Gastroesophageal sphincter (tissue), 3 donors: ENCODE data around the gene PCDHB1.

ENCODE experiments used
- POLR2A ChIP-seq, 2 donors: fragments of 450-650 bp; IDR thresholded peaks; one replicate each; pipeline ENCODE4 v1.6.1; 2017; ENCODE audit warnings: antibody characterized with exemption in 2 of 2, mild to moderate bottlenecking in 2 of 2, moderate library complexity in 1 of 2
- TF ChIP-seq, protein P1 (sequence below), 4 experiments: fragments of 200-600 bp in 2 of 4; fragments of 450-650 bp in 2 of 4; sonication (generic) in 1 of 4; IDR thresholded peaks; one replicate each; pipeline ENCODE4 v1.5.1; 2017 to 2019; ENCODE audit warnings: antibody characterized with exemption in 4 of 4, mild to moderate bottlenecking in 2 of 4, moderate library complexity in 2 of 4

DNA sequence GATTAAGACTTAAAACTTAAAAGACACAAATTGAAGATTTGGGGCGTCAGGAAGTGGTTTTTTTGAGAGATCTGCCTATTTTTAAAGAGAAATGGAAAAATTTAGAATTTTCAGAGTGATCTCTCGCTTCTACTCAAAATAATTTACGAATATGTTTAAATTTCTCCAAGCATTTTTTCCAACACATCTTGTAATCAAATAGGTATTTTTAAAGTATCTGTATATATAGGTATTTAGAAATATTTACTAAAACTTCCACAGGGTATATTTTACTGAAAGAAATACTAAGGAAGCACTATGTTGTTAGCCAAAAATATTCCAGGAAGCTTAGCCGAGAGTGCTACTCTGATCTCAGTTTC is 9.8 kb upstream of the PCDHB1 start:
- TF ChIP-seq, protein P1, sequence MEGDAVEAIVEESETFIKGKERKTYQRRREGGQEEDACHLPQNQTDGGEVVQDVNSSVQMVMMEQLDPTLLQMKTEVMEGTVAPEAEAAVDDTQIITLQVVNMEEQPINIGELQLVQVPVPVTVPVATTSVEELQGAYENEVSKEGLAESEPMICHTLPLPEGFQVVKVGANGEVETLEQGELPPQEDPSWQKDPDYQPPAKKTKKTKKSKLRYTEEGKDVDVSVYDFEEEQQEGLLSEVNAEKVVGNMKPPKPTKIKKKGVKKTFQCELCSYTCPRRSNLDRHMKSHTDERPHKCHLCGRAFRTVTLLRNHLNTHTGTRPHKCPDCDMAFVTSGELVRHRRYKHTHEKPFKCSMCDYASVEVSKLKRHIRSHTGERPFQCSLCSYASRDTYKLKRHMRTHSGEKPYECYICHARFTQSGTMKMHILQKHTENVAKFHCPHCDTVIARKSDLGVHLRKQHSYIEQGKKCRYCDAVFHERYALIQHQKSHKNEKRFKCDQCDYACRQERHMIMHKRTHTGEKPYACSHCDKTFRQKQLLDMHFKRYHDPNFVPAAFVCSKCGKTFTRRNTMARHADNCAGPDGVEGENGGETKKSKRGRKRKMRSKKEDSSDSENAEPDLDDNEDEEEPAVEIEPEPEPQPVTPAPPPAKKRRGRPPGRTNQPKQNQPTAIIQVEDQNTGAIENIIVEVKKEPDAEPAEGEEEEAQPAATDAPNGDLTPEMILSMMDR (IDR thresholded peaks at IDR 0.05): no peak
- TF ChIP-seq POLR2A (IDR thresholded peaks at IDR 0.05): no peak
